ENCODE data around the gene ANKFN1.

ANKFN1 gene

DNA sequence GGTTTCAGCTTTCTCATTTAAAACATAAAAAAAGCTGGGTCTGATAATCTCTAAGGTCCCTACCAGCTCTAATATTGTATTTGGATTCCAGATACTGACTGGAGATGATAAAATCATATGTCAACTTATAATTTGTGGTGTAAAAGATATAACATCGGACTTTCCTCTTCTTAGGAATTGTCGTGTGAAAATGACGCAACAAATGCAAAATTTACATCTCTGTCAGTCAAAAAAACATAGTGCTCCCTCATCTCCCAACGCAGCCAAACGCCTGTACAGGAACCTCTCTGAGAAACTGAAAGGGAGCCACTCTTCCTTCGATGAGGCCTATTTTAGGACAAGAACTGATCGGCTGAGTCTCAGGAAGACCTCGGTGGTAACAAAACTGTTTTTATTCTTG is 197.3 kb downstream of the ANKFN1 start:
- TF ChIP-seq GATA2 (IDR thresholded peaks at IDR 0.05; ENCODE audit: low read depth, low read length) (no peak), GATA3 (IDR thresholded peaks at IDR 0.05; ENCODE audit: low read depth, low read length) (no peak)

DNA sequence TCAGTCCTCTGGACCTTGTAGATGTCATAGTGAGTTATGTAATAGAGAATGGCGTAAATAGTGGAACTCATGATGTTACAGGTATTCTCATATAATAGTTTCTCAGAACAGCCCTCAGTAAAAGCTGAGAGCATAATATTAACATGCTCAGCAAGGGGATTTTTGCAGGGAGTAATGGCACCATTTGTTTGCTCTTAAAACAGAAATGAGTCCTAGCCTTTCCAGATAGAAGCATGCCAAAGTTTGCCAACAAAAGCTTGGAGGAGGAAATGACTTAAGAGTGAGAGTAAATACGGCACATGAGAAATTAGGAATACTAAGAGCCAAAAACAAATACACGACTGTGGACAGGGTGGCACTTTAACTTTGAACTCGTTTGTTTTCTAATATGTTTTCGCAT is 198.4 kb downstream of the ANKFN1 start:
- TF ChIP-seq GATA2 (IDR thresholded peaks at IDR 0.05; ENCODE audit: low read depth, low read length), result no peak
- no peak for TF ChIP-seq GATA3 (IDR thresholded peaks at IDR 0.05; ENCODE audit: low read depth, low read length)

GRCh38 chr17:56358651-56359050 is 205.4 kb downstream of the ANKFN1 start:
- no peak for TF ChIP-seq GATA2 (IDR thresholded peaks at IDR 0.05; ENCODE audit: low read depth, low read length)
- TF ChIP-seq GATA3 (IDR thresholded peaks at IDR 0.05; ENCODE audit: low read depth, low read length), result no peak

DNA sequence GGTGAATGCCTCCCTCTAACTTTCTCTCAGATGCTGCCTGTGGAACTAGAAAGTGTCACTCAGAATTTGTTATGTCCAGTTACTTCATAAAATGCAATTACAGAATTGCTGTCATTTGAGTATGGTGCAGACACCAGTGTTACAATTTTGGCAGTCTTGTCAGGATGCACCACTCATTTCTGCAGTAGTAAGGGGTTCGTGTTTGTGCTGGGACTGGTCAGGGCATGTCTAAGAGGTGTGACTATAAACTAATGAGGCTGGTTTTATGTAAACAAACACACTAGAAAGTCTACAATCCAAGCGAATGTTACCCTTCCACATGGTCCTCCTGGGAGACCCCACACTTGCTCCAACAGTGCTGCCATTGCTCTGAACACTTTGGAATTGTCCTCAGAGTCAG is 206.2 kb downstream of the ANKFN1 start:
- TF ChIP-seq GATA2 (IDR thresholded peaks at IDR 0.05; ENCODE audit: low read depth, low read length) (no peak), GATA3 (IDR thresholded peaks at IDR 0.05; ENCODE audit: low read depth, low read length) (no peak)

DNA sequence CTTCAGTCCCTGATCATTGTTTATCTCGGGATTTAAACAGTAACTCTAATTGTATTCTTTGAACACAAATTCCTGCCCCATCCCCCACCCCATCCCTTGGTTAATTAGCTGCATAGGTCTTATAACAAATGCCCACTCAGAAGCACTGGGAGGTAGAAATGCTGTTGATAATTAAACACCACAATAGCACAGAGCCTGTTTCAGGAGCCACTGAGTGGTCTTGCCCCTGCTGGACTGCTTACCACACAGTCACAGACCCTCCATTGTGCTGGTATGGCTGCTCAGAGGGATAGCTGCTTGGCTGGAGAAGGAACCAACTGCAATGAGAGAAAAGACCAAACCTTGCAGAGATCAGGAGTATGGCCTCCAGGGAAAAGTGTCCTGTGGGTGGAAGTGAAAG is 214.1 kb downstream of the ANKFN1 start:
- TF ChIP-seq GATA2 (IDR thresholded peaks at IDR 0.05; ENCODE audit: low read depth, low read length) (no peak), GATA3 (IDR thresholded peaks at IDR 0.05; ENCODE audit: low read depth, low read length) (no peak)

DNA sequence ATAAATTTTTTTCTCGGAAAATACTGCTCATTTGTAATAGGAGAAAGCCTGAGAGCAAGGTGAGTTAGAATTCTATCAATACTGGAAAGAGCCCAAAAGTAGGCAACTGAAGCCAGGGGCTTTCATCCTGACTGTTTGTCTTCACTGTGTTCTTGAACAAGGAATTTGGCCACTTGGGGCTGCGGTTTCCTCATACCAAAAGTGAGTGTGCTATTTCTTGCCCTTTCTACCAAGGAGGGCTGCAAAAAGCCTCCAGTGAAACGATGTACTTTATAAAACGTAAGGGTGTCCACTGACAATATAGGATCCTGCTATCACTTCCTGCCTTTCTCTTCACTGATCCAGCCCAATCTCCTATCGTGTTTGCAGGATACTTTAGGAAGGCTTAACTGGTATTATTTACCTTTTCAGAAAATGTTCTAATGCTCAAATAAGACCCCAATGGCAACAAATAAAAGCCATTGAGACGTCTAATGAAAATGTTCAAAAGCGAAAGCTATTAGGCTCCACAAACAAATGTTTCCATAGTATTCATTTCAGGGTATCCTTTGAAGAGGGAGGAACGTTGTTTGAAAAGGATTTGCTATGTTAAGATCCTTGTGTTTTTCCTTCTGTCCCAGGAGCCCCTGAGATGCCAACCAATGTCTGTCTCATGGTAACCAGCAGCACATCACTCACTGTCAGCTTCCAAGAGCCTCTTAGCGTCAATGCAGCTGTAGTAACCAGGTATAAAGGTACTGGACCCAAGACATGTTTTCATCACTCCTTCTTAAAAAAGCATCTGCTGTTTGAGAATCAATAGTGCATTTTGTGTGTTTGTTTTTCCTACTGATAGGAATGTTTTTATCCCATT is 220.9 kb downstream of the ANKFN1 start:
- no peak for TF ChIP-seq GATA3 (IDR thresholded peaks at IDR 0.05; ENCODE audit: low read depth, low read length)
- no peak for TF ChIP-seq GATA2 (IDR thresholded peaks at IDR 0.05; ENCODE audit: low read depth, low read length)

DNA sequence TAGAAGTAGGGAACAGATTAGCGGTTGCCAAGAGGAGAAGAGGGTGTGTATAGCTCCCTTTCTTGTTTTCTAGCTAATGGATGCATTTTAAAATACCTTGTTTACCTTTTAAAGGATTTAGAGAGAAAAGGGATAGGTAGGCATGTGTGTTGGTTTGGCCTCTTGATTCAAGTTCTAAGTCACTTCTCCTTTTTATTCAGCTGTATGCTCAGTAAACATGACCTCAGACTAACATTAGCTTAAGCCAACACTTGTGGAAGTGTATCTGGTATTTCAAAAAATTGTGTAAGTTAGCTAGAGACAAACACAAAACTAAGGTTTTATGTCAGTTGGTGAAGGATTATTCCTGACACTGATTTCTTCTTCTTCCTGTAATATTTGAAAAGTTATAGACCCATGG is 236.1 kb downstream of the ANKFN1 start:
- TF ChIP-seq GATA3 (IDR thresholded peaks at IDR 0.05; ENCODE audit: low read depth, low read length), result no peak
- no peak for TF ChIP-seq GATA2 (IDR thresholded peaks at IDR 0.05; ENCODE audit: low read depth, low read length)

- no peak for TF ChIP-seq GATA2 (IDR thresholded peaks at IDR 0.05; ENCODE audit: low read depth, low read length)
- no peak for TF ChIP-seq GATA3 (IDR thresholded peaks at IDR 0.05; ENCODE audit: low read depth, low read length)
Measured at GRCh38 chr17:56392321-56392720, 239.0 kb downstream of the ANKFN1 start.

DNA sequence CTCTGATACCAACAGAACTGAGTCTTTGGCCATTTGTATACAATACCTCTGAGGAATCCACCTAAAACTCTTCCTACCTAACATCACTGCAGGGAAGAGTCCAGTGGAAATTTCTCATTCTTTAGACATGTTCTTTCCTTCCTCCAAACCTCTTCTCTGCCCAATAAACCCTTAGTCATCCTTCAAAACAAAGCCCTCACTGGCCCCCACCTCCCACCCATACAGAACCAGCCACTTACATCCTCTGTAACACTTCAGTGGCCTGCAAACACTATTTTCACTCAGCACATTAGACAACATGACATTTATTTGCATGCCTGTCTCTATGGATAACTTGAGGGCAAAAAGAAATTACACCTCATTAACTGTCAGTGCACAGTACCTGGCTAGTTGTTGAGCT is 239.9 kb downstream of the ANKFN1 start:
- no peak for TF ChIP-seq GATA2 (IDR thresholded peaks at IDR 0.05; ENCODE audit: low read depth, low read length)
- TF ChIP-seq GATA3 (IDR thresholded peaks at IDR 0.05; ENCODE audit: low read depth, low read length), result no peak

- no peak for TF ChIP-seq GATA3 (IDR thresholded peaks at IDR 0.05; ENCODE audit: low read depth, low read length)
- TF ChIP-seq GATA2 (IDR thresholded peaks at IDR 0.05; ENCODE audit: low read depth, low read length), result no peak
Measured at GRCh38 chr17:56395787-56396186, 242.5 kb downstream of the ANKFN1 start.

GRCh38 chr17:56407086-56407485 is 253.8 kb downstream of the ANKFN1 start:
- TF ChIP-seq GATA3 (IDR thresholded peaks at IDR 0.05; ENCODE audit: low read depth, low read length) (no peak), GATA2 (IDR thresholded peaks at IDR 0.05; ENCODE audit: low read depth, low read length) (no peak)

- no peak for TF ChIP-seq GATA3 (IDR thresholded peaks at IDR 0.05; ENCODE audit: low read depth, low read length)
- TF ChIP-seq GATA2 (IDR thresholded peaks at IDR 0.05; ENCODE audit: low read depth, low read length), result no peak
Measured at GRCh38 chr17:56416682-56417351, 263.5 kb downstream of the ANKFN1 start.

DNA sequence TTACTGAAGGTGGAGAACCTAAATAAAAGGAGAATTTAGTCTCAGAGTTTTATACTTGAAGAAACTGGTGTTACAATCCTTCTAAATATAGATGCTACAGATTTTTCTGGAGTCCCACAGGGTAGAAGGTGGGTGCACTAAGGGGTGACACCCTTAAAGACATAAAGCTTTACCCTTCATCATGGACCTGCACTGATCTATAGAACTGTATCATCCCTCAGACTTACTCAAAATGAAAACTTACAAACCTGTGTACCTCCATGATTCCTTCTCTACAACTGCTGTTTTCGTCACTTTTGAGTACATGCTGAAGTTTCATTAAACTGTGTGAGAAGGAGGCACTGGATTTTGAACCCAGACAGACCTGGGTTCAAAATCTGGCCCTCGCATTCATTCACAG is 270.7 kb downstream of the ANKFN1 start:
- TF ChIP-seq GATA2 (IDR thresholded peaks at IDR 0.05; ENCODE audit: low read depth, low read length) (no peak), GATA3 (IDR thresholded peaks at IDR 0.05; ENCODE audit: low read depth, low read length) (no peak)

GRCh38 chr17:56424543-56425044 is 271.3 kb downstream of the ANKFN1 start:
- no peak for TF ChIP-seq GATA2 (IDR thresholded peaks at IDR 0.05; ENCODE audit: low read depth, low read length)
- no peak for TF ChIP-seq GATA3 (IDR thresholded peaks at IDR 0.05; ENCODE audit: low read depth, low read length)

DNA sequence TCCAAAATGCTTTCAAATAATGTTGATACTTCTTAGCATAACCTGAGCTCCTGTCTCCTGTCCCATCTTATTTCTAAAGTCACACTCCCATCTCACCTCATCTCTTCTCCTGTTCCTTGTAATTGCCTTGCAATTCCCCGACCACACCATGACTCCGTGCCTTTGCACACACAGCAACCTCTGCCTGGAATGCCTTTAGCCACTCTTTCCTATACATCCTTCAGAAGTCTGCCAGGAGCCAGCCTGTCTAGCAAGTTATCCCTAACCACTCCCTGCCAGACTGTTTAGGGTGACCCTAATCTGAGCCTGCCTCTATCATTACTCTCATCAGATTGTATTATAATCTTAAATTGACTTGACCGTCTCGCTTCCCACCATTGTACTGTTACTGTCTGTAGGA is 272.2 kb downstream of the ANKFN1 start:
- no peak for TF ChIP-seq GATA2 (IDR thresholded peaks at IDR 0.05; ENCODE audit: low read depth, low read length)
- TF ChIP-seq GATA3 (IDR thresholded peaks at IDR 0.05; ENCODE audit: low read depth, low read length), result no peak

Data from SH-SY5Y (cell line).